Fibroblast of lung (primary cell): ENCODE results near the gene PDE10A. TPM values are rescaled to one million over a fixed set of nuclear protein-coding genes. Genes with fewer than 3 reads are reported as not detected.

ENCODE experiments used
- DNase-seq, 2 donors: peaks; one replicate each; pipeline versions ENCODE4 v3.0.0 to v3.0.0-alpha.2; 2010; ENCODE audit warnings: low read depth in 2 of 2
- H2AFZ ChIP-seq: 2 replicates; pipeline ENCODE4 v1.5.1; 2012; ENCODE audit warnings: low read length, control low read depth, inconsistent platforms
- H3K27ac ChIP-seq: 2 replicates; pipeline ENCODE4 v1.5.1; 2011; ENCODE audit warnings: low read length, control low read depth; ENCODE audit not compliant: insufficient read depth
- H3K27me3 ChIP-seq: 2 replicates; pipeline ENCODE4 v1.5.1; 2011; ENCODE audit warnings: mild to moderate bottlenecking, low read length; ENCODE audit not compliant: control insufficient read depth, insufficient read depth
- H3K36me3 ChIP-seq: 2 replicates; pipeline ENCODE4 v1.5.1; 2011; ENCODE audit warnings: low read length; ENCODE audit not compliant: control insufficient read depth, insufficient read depth
- H3K4me1 ChIP-seq: 2 replicates; pipeline ENCODE4 v1.5.1; 2011; ENCODE audit warnings: low read length; ENCODE audit not compliant: control insufficient read depth, insufficient read depth; ENCODE audit errors: extremely low read depth
- H3K4me2 ChIP-seq: 2 replicates; pipeline ENCODE4 v1.5.1; 2011; ENCODE audit warnings: low read length, control low read depth; ENCODE audit not compliant: insufficient read depth; ENCODE audit errors: extremely low read depth
- H3K4me3 ChIP-seq, 4 experiments: fragments of 200-600 bp in 1 of 4; sonication (generic) in 1 of 4; replicated peaks in 1 of 4; 2 replicates each; pipeline ENCODE4 v1.5.1; 2011 to 2016; ENCODE audit warnings: low read length in 4 of 4, low read depth in 3 of 4, mild to moderate bottlenecking in 3 of 4, control low read depth in 2 of 4, inconsistent platforms in 1 of 4, mixed read lengths in 1 of 4; ENCODE audit not compliant: insufficient read depth in 1 of 4; ENCODE audit errors: control extremely low read depth in 1 of 4
- H3K79me2 ChIP-seq: 2 replicates; pipeline ENCODE4 v1.5.1; 2012; ENCODE audit warnings: mild to moderate bottlenecking, low read length, inconsistent platforms; ENCODE audit not compliant: control insufficient read depth, insufficient read depth
- H3K9ac ChIP-seq: 2 replicates; pipeline ENCODE4 v1.5.1; 2011; ENCODE audit warnings: mild to moderate bottlenecking, low read length, control low read depth; ENCODE audit not compliant: insufficient read depth
- H3K9me3 ChIP-seq: 2 replicates; pipeline ENCODE4 v1.5.1; 2012; ENCODE audit warnings: low read depth, low read length; ENCODE audit not compliant: control insufficient read depth, insufficient read depth
- H4K20me1 ChIP-seq: 2 replicates; pipeline ENCODE4 v1.5.1; 2011; ENCODE audit warnings: low read length; ENCODE audit not compliant: control insufficient read depth, insufficient read depth; ENCODE audit errors: extremely low read depth
- CTCF ChIP-seq, 2 donors: IDR thresholded peaks in 1 of 2; conservative IDR thresholded peaks in 1 of 2; 1 replicate in 1 of 2; 2 replicates in 1 of 2; pipeline ENCODE4 v1.5.1; 2011 to 2012; ENCODE audit warnings: low read length in 2 of 2, control low read depth in 1 of 2, inconsistent platforms in 1 of 2, low read depth in 1 of 2, mild to moderate bottlenecking in 1 of 2
- EZH2 ChIP-seq: IDR thresholded peaks from 2 replicates; pipeline ENCODE4 v1.5.1; 2012; ENCODE audit warnings: low read length, control low read depth, mild to moderate bottlenecking; ENCODE audit errors: missing control alignments
- polyA plus RNA-seq, 2 donors: library from polyadenylated mRNA; depleted of rRNA in 1 of 2; stranded (reverse) in 1 of 2; unstranded in 1 of 2; fragments of >200 nt; gene quantifications; 2 replicates each; pipeline ENCODE4 v1.2.1, GENCODE V29; 2011 to 2012; ENCODE audit warnings: missing spikeins in 1 of 2
- total RNA-seq: library from RNA; depleted of rRNA; stranded (reverse); fragments of >200 nt; gene quantifications from 2 replicates; pipeline ENCODE4 v1.2.1, GENCODE V29; 2014

Gene PDE10A
- total and polyA plus RNA-seq, 2 donors (not counting 1 experiment from before 2014, with no cell fraction given), result under 0.01 to 0.19 TPM

- Histone ChIP-seq H3K79me2 (no peaks in the 10 kb centered on the region), H3K9ac (no peak overlapping the region), H3K4me1 (no peaks in the 10 kb centered on the region), H2AFZ (no peak overlapping the region), H4K20me1 (no peaks in the 10 kb centered on the region), H3K27me3 (no peaks in the 10 kb centered on the region), H3K27ac (no peak overlapping the region), H3K4me2 (no peak overlapping the region), H3K4me3 (no peak overlapping the region), H3K36me3 (no peaks in the 10 kb centered on the region), H3K9me3 (no peaks in the 10 kb centered on the region)
- no peak for TF ChIP-seq EZH2
- no peak for TF ChIP-seq CTCF (conservative IDR thresholded peaks at IDR 0.05 in 1 of 2, IDR thresholded peaks at IDR 0.05 in 1 of 2; ENCODE audit: low read depth in 1 of 2, low read length in 2 of 2)
- DNase-seq, result no peak
Observed at GRCh38 chr6:165390475-165390874, 272.6 kb downstream of the PDE10A start.

- Histone ChIP-seq H3K27me3 (no peaks in the 10 kb centered on the region), H3K36me3 (no peaks in the 10 kb centered on the region)
- no peak for TF ChIP-seq CTCF (conservative IDR thresholded peaks at IDR 0.05 in 1 of 2, IDR thresholded peaks at IDR 0.05 in 1 of 2; ENCODE audit: low read depth in 1 of 2, low read length in 2 of 2)
- TF ChIP-seq EZH2, result no peak
Observed at GRCh38 chr6:165389534-165389933, 273.5 kb downstream of the PDE10A start.

GRCh38 chr6:165383323-165383722 lies 279.7 kb downstream of the PDE10A start:
- H3K4me1 ChIP-seq, result no peaks in the 10 kb centered on the region
- H3K4me3 ChIP-seq, result no peak overlapping the region
- no peak overlapping the region for H2AFZ ChIP-seq
- H3K4me2 ChIP-seq, result no peak overlapping the region
- TF ChIP-seq CTCF (conservative IDR thresholded peaks at IDR 0.05 in 1 of 2, IDR thresholded peaks at IDR 0.05 in 1 of 2; ENCODE audit: low read depth in 1 of 2, low read length in 2 of 2), result no peak
- TF ChIP-seq EZH2, result no peak
- no peaks in the 10 kb centered on the region for H4K20me1 ChIP-seq
- H3K27me3 ChIP-seq, result no peaks in the 10 kb centered on the region
- H3K36me3 ChIP-seq, result no peaks in the 10 kb centered on the region
- no peak for DNase-seq
- no peak overlapping the region for H3K9ac ChIP-seq
- no peak overlapping the region for H3K27ac ChIP-seq
- no peaks in the 10 kb centered on the region for H3K79me2 ChIP-seq
- no peaks in the 10 kb centered on the region for H3K9me3 ChIP-seq

More at GRCh38 chr6:165389534-165389933, 273.5 kb downstream of the PDE10A start:
- Histone ChIP-seq H2AFZ (no peak overlapping the region), H3K4me3 (no peak overlapping the region), H3K9me3 (no peaks in the 10 kb centered on the region), H3K4me1 (no peaks in the 10 kb centered on the region), H4K20me1 (no peaks in the 10 kb centered on the region), H3K4me2 (no peak overlapping the region), H3K9ac (no peak overlapping the region), H3K79me2 (no peaks in the 10 kb centered on the region), H3K27ac (no peak overlapping the region)
- DNase-seq, result no peak
